IMR-90 (cell line): ENCODE data around the gene PARD3. TPM values are rescaled to one million over a fixed set of nuclear protein-coding genes. Genes with fewer than 3 reads are reported as not detected.

Source experiments
- ATAC-seq: fragments of 200-7000 bp; cut with Tn5 transposase; 2 replicates; pipeline ENCODE4 v1.9.1; 2020; ENCODE audit warnings: low read depth, mild to moderate bottlenecking, moderate library complexity
- BruUV-seq: library from RNA; stranded (reverse); fragments of 400-500 nt; replicated peaks from 2 replicates; lab custom pipeline; 2021; lab: Mats Ljungman, UMichigan
- CTCF ChIA-PET: fragments of 300-600 bp; formaldehyde crosslinking; extraction: SDS; loops from one replicate; lab custom pipeline; 2021; ENCODE audit warnings: antibody characterized with exemption; lab: Yijun Ruan, JAX
- POLR2A ChIA-PET: fragments of 300-600 bp; sonication (Branson Sonifier 250); formaldehyde crosslinking; loops from one replicate; lab custom pipeline; 2022; ENCODE audit warnings: antibody characterized with exemption; ENCODE audit not compliant: unreplicated experiment; lab: Charles Lee
- DNase-seq: peaks from one replicate; pipeline ENCODE4 v3.0.0; 2013
- H2AFZ ChIP-seq: replicated peaks from 2 replicates; pipeline ENCODE3; 2013; ENCODE audit warnings: low read length, mild to moderate bottlenecking; ENCODE audit not compliant: poor library complexity
- H2AK5ac ChIP-seq: 2 replicates; pipeline ENCODE4 v1.6.1; 2013; ENCODE audit warnings: low read depth, low read length, inconsistent platforms
- H2AK9ac ChIP-seq: replicated peaks from 2 replicates; pipeline ENCODE3; 2013; ENCODE audit warnings: mild to moderate bottlenecking, low read depth, low read length, moderate library complexity; ENCODE audit not compliant: poor library complexity
- H2BK120ac ChIP-seq: 2 replicates; pipeline ENCODE4 v1.6.1; 2013; ENCODE audit warnings: low read depth, low read length, inconsistent platforms
- H2BK15ac ChIP-seq: 3 replicates; pipeline ENCODE4 v1.6.1; 2013; ENCODE audit warnings: low read depth, low read length, inconsistent platforms
- H2BK20ac ChIP-seq: 2 replicates; pipeline ENCODE4 v1.6.1; 2013; ENCODE audit warnings: low read depth, mild to moderate bottlenecking, inconsistent platforms, low read length, moderate library complexity
- H2BK5ac ChIP-seq: 2 replicates; pipeline ENCODE4 v1.6.1; 2013; ENCODE audit warnings: mild to moderate bottlenecking, low read depth, low read length, inconsistent platforms; ENCODE audit not compliant: poor library complexity, severe bottlenecking
- H3K14ac ChIP-seq: replicated peaks from 2 replicates; pipeline ENCODE4 v1.6.1; 2013; ENCODE audit warnings: low read depth, low read length, inconsistent platforms
- H3K18ac ChIP-seq: 2 replicates; pipeline ENCODE4 v1.6.1; 2013; ENCODE audit warnings: low read depth, low read length, control low read depth
- H3K23ac ChIP-seq: 2 replicates; pipeline ENCODE4 v1.6.1; 2013; ENCODE audit warnings: low read depth, low read length, inconsistent platforms
- H3K27ac ChIP-seq: 2 replicates; pipeline ENCODE4 v1.5.1; 2013; ENCODE audit warnings: mild to moderate bottlenecking, control low read depth, low read length; ENCODE audit not compliant: insufficient read depth
- H3K27me3 ChIP-seq: 2 replicates; pipeline ENCODE4 v1.6.1; 2013; ENCODE audit warnings: low read length; ENCODE audit not compliant: control insufficient read depth, insufficient read depth
- H3K36me3 ChIP-seq: 2 replicates; pipeline ENCODE4 v1.6.1; 2013; ENCODE audit warnings: low read length, mixed read lengths; ENCODE audit not compliant: control insufficient read depth, insufficient read depth
- H3K4ac ChIP-seq: 2 replicates; pipeline ENCODE4 v1.6.1; 2013; ENCODE audit warnings: low read depth, low read length, inconsistent platforms
- H3K4me1 ChIP-seq: 2 replicates; pipeline ENCODE4 v1.6.1; 2013; ENCODE audit warnings: low read length, mixed read lengths; ENCODE audit not compliant: control insufficient read depth, insufficient read depth
- H3K4me2 ChIP-seq: 2 replicates; pipeline ENCODE4 v1.6.1; 2013; ENCODE audit warnings: low read depth, mild to moderate bottlenecking, control low read depth, low read length, moderate library complexity
- H3K4me3 ChIP-seq: 2 replicates; pipeline ENCODE4 v1.5.1; 2013; ENCODE audit warnings: low read depth, mild to moderate bottlenecking, control low read depth, low read length, moderate library complexity; ENCODE audit not compliant: insufficient read depth
- H3K56ac ChIP-seq: 2 replicates; pipeline ENCODE4 v1.6.1; 2013; ENCODE audit warnings: low read length, inconsistent platforms; ENCODE audit not compliant: insufficient read depth; ENCODE audit errors: extremely low read depth
- H3K79me1 ChIP-seq, 2 experiments: 2 replicates each; pipeline ENCODE4 v1.6.1; 2013; ENCODE audit warnings: low read length in 2 of 2, inconsistent platforms in 1 of 2, low read depth in 1 of 2
- H3K9ac ChIP-seq: 2 replicates; pipeline ENCODE4 v1.6.1; 2013; ENCODE audit warnings: low read depth, low read length, control low read depth
- H3K9me1 ChIP-seq: 2 replicates; pipeline ENCODE4 v1.6.1; 2013; ENCODE audit warnings: low read length, inconsistent platforms; ENCODE audit not compliant: insufficient read depth
- H3K9me3 ChIP-seq: 2 replicates; pipeline ENCODE4 v1.6.1; 2013; ENCODE audit warnings: low read length; ENCODE audit not compliant: control insufficient read depth, insufficient read depth
- H4K20me1 ChIP-seq: 2 replicates; pipeline ENCODE4 v1.6.1; 2013; ENCODE audit warnings: low read length, inconsistent platforms; ENCODE audit not compliant: insufficient read depth
- H4K5ac ChIP-seq: 2 replicates; pipeline ENCODE4 v1.6.1; 2013; ENCODE audit warnings: mild to moderate bottlenecking, low read depth, low read length, control low read depth
- H4K8ac ChIP-seq, 2 experiments: 2 replicates each; pipeline ENCODE4 v1.6.1; 2013; ENCODE audit warnings: low read depth in 2 of 2, low read length in 2 of 2, control low read depth in 1 of 2, inconsistent platforms in 1 of 2
- H4K91ac ChIP-seq: 2 replicates; pipeline ENCODE4 v1.6.1; 2013; ENCODE audit warnings: low read depth, low read length, inconsistent platforms; ENCODE audit not compliant: insufficient read depth
- BHLHE40 ChIP-seq: fragments of 150-350 bp; IDR thresholded peaks from 2 replicates; pipeline ENCODE4 v1.6.1; 2016; ENCODE audit warnings: mild to moderate bottlenecking, low read depth, low read length
- CHD1 ChIP-seq: IDR thresholded peaks from 2 replicates; pipeline ENCODE4 v1.6.1; 2012; ENCODE audit warnings: low read depth, low read length, improper control_type of control experiment
- MAFK ChIP-seq: IDR thresholded peaks from 2 replicates; pipeline ENCODE4 v1.6.1; 2012; ENCODE audit warnings: low read depth, low read length, improper control_type of control experiment
- NFE2L2 ChIP-seq: fragments of 150-350 bp; IDR thresholded peaks from 2 replicates; pipeline ENCODE4 v1.6.1; 2016; ENCODE audit warnings: low read depth, mild to moderate bottlenecking, low read length
- RCOR1 ChIP-seq: IDR thresholded peaks from 2 replicates; pipeline ENCODE4 v1.6.1; 2012; ENCODE audit warnings: mild to moderate bottlenecking, low read length, improper control_type of control experiment; ENCODE audit not compliant: insufficient replicate concordance
- SMC3 ChIP-seq: fragments of 150-350 bp; IDR thresholded peaks from 2 replicates; pipeline ENCODE4 v1.6.1; 2016; ENCODE audit warnings: low read depth, mild to moderate bottlenecking, antibody characterized with exemption, low read length, moderate library complexity
- WGBS, 2 experiments: methylation state at CpG; one replicate each; pipeline versions ENCODE4 v1.1.5 to v1.1.7; 2013; ENCODE audit warnings: missing lambda C conversion rate in 2 of 2; ENCODE audit not compliant: insufficient read length in 1 of 2; ENCODE audit errors: extremely low coverage in 2 of 2; 5-methylcytosine and 5-hydroxymethylcytosine counted together
- dilution Hi-C: fragments of 300-500 bp; cut with HindIII; formaldehyde crosslinking; loops from one replicate; pipeline ENCODE4 v1.14.3; 2018; ENCODE audit warnings: low sequenced_read_pairs; ENCODE audit not compliant: unreplicated experiment
- in situ Hi-C: fragments of 300-500 bp; cut with MboI; formaldehyde crosslinking; loops from 3 replicates; pipeline ENCODE4 v1.14.3; 2019; ENCODE audit warnings: low sequenced_read_pairs, inconsistent platforms, mixed read lengths
- intact Hi-C: fragments of 100-400 bp; cut with micrococcal nuclease; formaldehyde crosslinking; loops from 2 replicates; pipeline ENCODE4 v1.10.0; 2022
- polyA plus RNA-seq, 3 experiments: library from polyadenylated mRNA; depleted of rRNA; stranded (reverse); fragments of >200 nt; gene quantifications; 2 replicates each; pipeline ENCODE4 v1.2.3, GENCODE V29; 2012; ENCODE audit warnings: low replicate concordance in 1 of 3
- total RNA-seq: library from RNA; depleted of rRNA; stranded (reverse); fragments of >200 nt; gene quantifications from 2 replicates; pipeline ENCODE4 v1.2.3, GENCODE V29; 2012
- TF ChIP-seq, protein P1 (sequence below): conservative IDR thresholded peaks from 2 replicates; pipeline ENCODE4 v1.5.1; 2012; ENCODE audit warnings: mild to moderate bottlenecking, low read depth, low read length, improper control_type of control experiment

PARD3 gene
- total and polyA plus RNA-seq, 2 of the 4 experiments (the other 2 are of a cell fraction) = 14.6 to 37.5 TPM

DNA sequence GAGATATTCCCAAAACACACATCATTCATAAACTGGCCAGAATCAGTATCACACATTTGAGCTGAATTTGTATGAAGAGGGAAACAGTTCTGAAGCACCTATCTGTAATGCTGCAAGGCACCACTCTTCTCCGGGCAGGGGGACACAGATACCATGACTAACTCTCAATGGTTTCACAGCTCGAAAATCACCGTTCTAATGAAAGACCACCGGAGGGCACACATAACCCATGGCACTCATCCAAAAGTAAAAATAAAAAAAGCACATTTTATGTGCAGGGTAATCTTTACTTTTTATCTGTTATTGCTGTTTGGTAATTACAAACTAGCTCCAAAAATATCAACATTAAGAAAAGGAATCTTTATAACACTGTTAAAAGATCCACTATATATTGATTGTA lies 137.5 kb downstream of the PARD3 start:
- ChIA-PET CTCF (no interaction called here), POLR2A (no interaction called here)
- Histone ChIP-seq H2AK5ac (no peak overlapping the region), H3K27ac (no peak overlapping the region), H3K36me3 (no peaks in the 10 kb centered on the region), H4K20me1 (peaks cover 3% of the 10 kb centered on the region; the same call in 1 of the 2 replicates), H4K8ac (no peak overlapping the region), H2BK120ac (no peak overlapping the region), H2BK5ac (no peak overlapping the region), H3K4me2 (no peak overlapping the region), H3K9ac (no peak overlapping the region), H2AK9ac (no peak overlapping the region), H3K18ac (no peak overlapping the region), H2BK20ac (no peak overlapping the region), H2AFZ (no peak overlapping the region), H4K5ac (no peak overlapping the region), H3K23ac (no peak overlapping the region), H3K4me1 (no peaks in the 10 kb centered on the region), H3K4ac (no peak overlapping the region), H3K79me1 (peaks cover 3 to 30% of the 10 kb centered on the region in 2 experiments), H4K91ac (no peak overlapping the region), H2BK15ac (no peak overlapping the region), H3K4me3 (no peak overlapping the region), H3K9me3 (no peaks in the 10 kb centered on the region), H3K14ac (no peak overlapping the region), H3K56ac (no peak overlapping the region), H3K27me3 (no peaks in the 10 kb centered on the region), H3K9me1 (peaks cover 9% of the 10 kb centered on the region; the same call in 1 of the 2 replicates)
- in situ Hi-C loops (loop anchor here (10.0 kb wide), 1 partner anchor 537 kb away; no protein-coding TSS in a partner anchor), intact Hi-C loops (no loop called here), dilution Hi-C loops (no loop called here)
- WGBS, 2 experiments = no CpG with 5 or more reads among the region's 4 CpGs
- DNase-seq (no peak), ATAC-seq (no peak)
- no TSS peak for BruUV-seq
- TF ChIP-seq BHLHE40 = no peak
- no peak for TF ChIP-seq MAFK
- no peak for TF ChIP-seq RCOR1
- no peak for TF ChIP-seq NFE2L2
- TF ChIP-seq CHD1 = no peak
- TF ChIP-seq SMC3 = no peak
- TF ChIP-seq, protein P1, sequence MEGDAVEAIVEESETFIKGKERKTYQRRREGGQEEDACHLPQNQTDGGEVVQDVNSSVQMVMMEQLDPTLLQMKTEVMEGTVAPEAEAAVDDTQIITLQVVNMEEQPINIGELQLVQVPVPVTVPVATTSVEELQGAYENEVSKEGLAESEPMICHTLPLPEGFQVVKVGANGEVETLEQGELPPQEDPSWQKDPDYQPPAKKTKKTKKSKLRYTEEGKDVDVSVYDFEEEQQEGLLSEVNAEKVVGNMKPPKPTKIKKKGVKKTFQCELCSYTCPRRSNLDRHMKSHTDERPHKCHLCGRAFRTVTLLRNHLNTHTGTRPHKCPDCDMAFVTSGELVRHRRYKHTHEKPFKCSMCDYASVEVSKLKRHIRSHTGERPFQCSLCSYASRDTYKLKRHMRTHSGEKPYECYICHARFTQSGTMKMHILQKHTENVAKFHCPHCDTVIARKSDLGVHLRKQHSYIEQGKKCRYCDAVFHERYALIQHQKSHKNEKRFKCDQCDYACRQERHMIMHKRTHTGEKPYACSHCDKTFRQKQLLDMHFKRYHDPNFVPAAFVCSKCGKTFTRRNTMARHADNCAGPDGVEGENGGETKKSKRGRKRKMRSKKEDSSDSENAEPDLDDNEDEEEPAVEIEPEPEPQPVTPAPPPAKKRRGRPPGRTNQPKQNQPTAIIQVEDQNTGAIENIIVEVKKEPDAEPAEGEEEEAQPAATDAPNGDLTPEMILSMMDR = no peak
